ENCODE data around the gene MBTPS1. TPM values are rescaled to one million over a fixed set of nuclear protein-coding genes. Genes with fewer than 3 reads are reported as not detected.
A peak's percentile ranks its signal among the peaks of the same experiment; 100 is the strongest.

The MBTPS1 gene
- polyA plus RNA-seq, 3 donors, result 26.4 to 73.8 (median 28.0) TPM

DNA sequence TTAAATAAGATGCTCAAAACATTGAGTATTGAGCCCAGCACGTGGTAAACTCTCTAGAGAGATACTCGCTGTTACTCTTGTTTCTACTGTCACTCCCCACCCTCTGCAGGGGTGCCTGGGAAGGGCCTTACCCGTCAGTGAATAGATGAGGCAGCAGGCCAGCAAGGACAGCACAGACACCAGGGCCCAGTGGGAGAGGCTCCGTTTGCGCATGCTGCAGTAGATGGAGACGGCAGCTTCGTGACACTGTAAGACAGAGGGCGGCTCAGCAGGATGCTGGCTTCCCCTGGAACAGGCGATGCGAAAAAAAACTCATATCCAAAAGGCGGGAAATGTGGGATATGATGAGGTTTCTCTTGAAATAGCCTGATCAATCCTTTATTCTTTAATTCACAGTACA, 94.1 kb downstream of the MBTPS1 start:
- H3K27ac Mint-ChIP-seq, result no peak overlapping the region
- H3K4me3 ChIP-seq (replicated peaks in 1 of 3; ENCODE audit: low read depth in 2 of 3, low read length in 3 of 3), result no peak overlapping the region
- H3K27me3 Mint-ChIP-seq (ENCODE audit: low read depth in 3 of 3), result peaks cover 48 to 86% (median 54%) of the 10 kb centered on the region in 3 donors
- peaks cover 17 to 48% (median 30%) of the 10 kb centered on the region in 7 donors for H3K9me3 Mint-ChIP-seq
- peaks cover 0 to 35% of the 10 kb centered on the region in 2 donors for H3K27me3 ChIP-seq (ENCODE audit: control insufficient read depth in 2 of 2, insufficient read depth in 2 of 2, low read length in 2 of 2)
- H3K27ac ChIP-seq (ENCODE audit: low read depth in 1 of 2, low read length in 2 of 2), result no peak overlapping the region
- no peaks in the 10 kb centered on the region for H3K36me3 ChIP-seq (replicated peaks in 1 of 2; ENCODE audit: control insufficient read depth in 1 of 2, insufficient read depth in 2 of 2, low read length in 2 of 2)
- H3K36me3 Mint-ChIP-seq, result no peaks in the 10 kb centered on the region
- no peak overlapping the region for H3K4me2 ChIP-seq (replicated peaks; ENCODE audit: extremely low read depth, low read length, poor library complexity, severe bottlenecking)
- WGBS (ENCODE audit: insufficient coverage), result 60% methylated on average over 4 of the region's 11 CpGs
- no peaks in the 10 kb centered on the region for H3K4me1 Mint-ChIP-seq
- TF ChIP-seq CTCF (IDR thresholded peaks at IDR 0.05), result no peak
- intact Hi-C loops (cut with micrococcal nuclease), result no loop called here
- no peak overlapping the region for H3K9ac ChIP-seq (ENCODE audit: insufficient read depth, low read length, poor library complexity, severe bottlenecking)
- no peaks in the 10 kb centered on the region for H3K79me2 ChIP-seq (ENCODE audit: insufficient read depth, low read length)
- DNase-seq, result no peak
- peak overlapping the region in 1 of 2 donors; percentile 43 for H3K4me3 Mint-ChIP-seq
- no peaks in the 10 kb centered on the region for H4K20me1 ChIP-seq (ENCODE audit: insufficient read depth, low read length)
- H3K9me3 ChIP-seq (replicated peaks in 1 of 2; ENCODE audit: control insufficient read depth in 1 of 2, insufficient read depth in 1 of 2, low read length in 2 of 2), result peaks cover 33 to 36% of the 10 kb centered on the region in 2 donors
- no peak overlapping the region for H2AFZ ChIP-seq (ENCODE audit: insufficient read depth, low read depth, low read length, poor library complexity, severe bottlenecking)
- no peaks in the 10 kb centered on the region for H3K4me1 ChIP-seq (ENCODE audit: control insufficient read depth in 1 of 2, insufficient read depth in 2 of 2, low read length in 2 of 2)

DNA sequence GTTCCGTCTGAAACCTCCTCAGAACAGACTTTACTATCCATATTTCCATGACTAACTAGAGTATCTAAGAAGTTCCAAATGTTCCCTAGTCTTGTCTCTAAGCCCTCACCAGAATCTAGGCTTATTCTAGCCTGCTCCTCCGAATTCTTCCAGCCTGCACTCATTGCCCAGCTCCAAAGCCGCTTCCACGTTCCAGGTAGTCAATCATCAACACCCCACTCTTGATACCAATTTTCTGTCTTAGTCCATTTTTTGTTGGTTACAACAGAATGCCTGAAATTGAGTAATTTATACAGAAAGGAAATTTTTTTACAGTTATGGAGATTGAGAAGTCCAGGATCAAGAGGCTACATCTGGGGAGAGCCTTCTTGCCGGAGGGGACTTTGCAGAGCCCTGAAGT, 95.3 kb downstream of the MBTPS1 start:
- Histone ChIP-seq H3K27me3 (ENCODE audit: control insufficient read depth in 2 of 2, insufficient read depth in 2 of 2, low read length in 2 of 2) (peaks cover 0 to 29% of the 10 kb centered on the region in 2 donors), H3K4me2 (replicated peaks; ENCODE audit: extremely low read depth, low read length, poor library complexity, severe bottlenecking) (no peak overlapping the region), H3K27ac (ENCODE audit: low read depth in 1 of 2, low read length in 2 of 2) (no peak overlapping the region), H3K4me3 (replicated peaks in 1 of 3; ENCODE audit: low read depth in 2 of 3, low read length in 3 of 3) (no peak overlapping the region), H4K20me1 (ENCODE audit: insufficient read depth, low read length) (no peaks in the 10 kb centered on the region), H3K4me1 (ENCODE audit: control insufficient read depth in 1 of 2, insufficient read depth in 2 of 2, low read length in 2 of 2) (no peaks in the 10 kb centered on the region), H3K9ac (ENCODE audit: insufficient read depth, low read length, poor library complexity, severe bottlenecking) (no peak overlapping the region), H2AFZ (ENCODE audit: insufficient read depth, low read depth, low read length, poor library complexity, severe bottlenecking) (no peak overlapping the region), H3K79me2 (ENCODE audit: insufficient read depth, low read length) (no peaks in the 10 kb centered on the region), H3K9me3 (replicated peaks in 1 of 2; ENCODE audit: control insufficient read depth in 1 of 2, insufficient read depth in 1 of 2, low read length in 2 of 2) (peaks cover 31 to 36% of the 10 kb centered on the region in 2 donors), H3K36me3 (replicated peaks in 1 of 2; ENCODE audit: control insufficient read depth in 1 of 2, insufficient read depth in 2 of 2, low read length in 2 of 2) (no peaks in the 10 kb centered on the region)
- no peak for TF ChIP-seq CTCF (IDR thresholded peaks at IDR 0.05)
- peaks cover 17 to 48% (median 30%) of the 10 kb centered on the region in 7 donors for H3K9me3 Mint-ChIP-seq
- 90% methylated on average over 3 of the region's 5 CpGs for WGBS (ENCODE audit: insufficient coverage)
- H3K27me3 Mint-ChIP-seq (ENCODE audit: low read depth in 3 of 3), result peaks cover 48 to 82% (median 49%) of the 10 kb centered on the region in 3 donors
- no peak overlapping the region for H3K27ac Mint-ChIP-seq
- no peaks in the 10 kb centered on the region for H3K4me1 Mint-ChIP-seq
- H3K36me3 Mint-ChIP-seq, result no peaks in the 10 kb centered on the region
- DNase-seq, result no peak
- intact Hi-C loops (cut with micrococcal nuclease), result no loop called here
- H3K4me3 Mint-ChIP-seq, result peak overlapping the region in 1 of 2 donors; percentile 1

Data from CD14-positive monocyte (primary cell).